NCI-H1930 (cell line): ENCODE data around the gene HSFX1.

Experiments
- DNase-seq, 2 experiments: peaks; one replicate each; lab custom pipeline; 2025; lab: John Stamatoyannopoulos, UW

HSFX1 gene

GRCh38 chrX:149804102-149804501, 30.2 kb downstream of the HSFX1 start:
- DNase-seq: no peak

- DNase-seq: no peak
These were observed 34.0 kb downstream of the HSFX1 start for GRCh38 chrX:149807747-149808458.

GRCh38 chrX:149818652-149819051, 44.8 kb downstream of the HSFX1 start:
- no peak for DNase-seq

GRCh38 chrX:149819371-149819770, 45.5 kb downstream of the HSFX1 start:
- no peak for DNase-seq

GRCh38 chrX:149825424-149825823, 51.6 kb downstream of the HSFX1 start:
- DNase-seq: peak in 1 of 2 experiments; percentile 20
